Parathyroid adenoma (tissue), 2 donors: ENCODE results near the gene OSBPL5.

Experiments
- H2AFZ ChIP-seq: fragments of 300-600 bp; sonication (generic); one replicate; pipeline ENCODE4 v1.7.0; 2017; ENCODE audit warnings: antibody characterized with exemption, mild to moderate bottlenecking
- H3K27ac ChIP-seq: fragments of 300-600 bp; sonication (generic); one replicate; pipeline ENCODE4 v1.7.0; 2017
- H3K27me3 ChIP-seq: fragments of 300-600 bp; sonication (generic); one replicate; pipeline ENCODE4 v1.7.0; 2017; ENCODE audit warnings: low read length; ENCODE audit not compliant: control insufficient read depth, insufficient read depth
- H3K36me3 ChIP-seq: fragments of 300-600 bp; sonication (generic); one replicate; pipeline ENCODE4 v1.7.0; 2017; ENCODE audit warnings: low read length; ENCODE audit not compliant: control insufficient read depth, insufficient read depth
- H3K4me1 ChIP-seq: fragments of 300-600 bp; sonication (generic); one replicate; pipeline ENCODE4 v1.7.0; 2017; ENCODE audit warnings: control low read depth
- H3K4me2 ChIP-seq: fragments of 300-600 bp; sonication (generic); one replicate; pipeline ENCODE4 v1.7.0; 2017; ENCODE audit warnings: low read length
- H3K4me3 ChIP-seq: fragments of 300-600 bp; sonication (generic); one replicate; pipeline ENCODE4 v1.7.0; 2017; ENCODE audit warnings: low read depth, low read length
- H3K79me2 ChIP-seq: fragments of 300-600 bp; sonication (generic); one replicate; pipeline ENCODE4 v1.7.0; 2017; ENCODE audit warnings: control low read depth
- H3K9ac ChIP-seq: fragments of 300-600 bp; sonication (generic); one replicate; pipeline ENCODE4 v1.7.0; 2017; ENCODE audit warnings: mild to moderate bottlenecking
- H3K9me3 ChIP-seq: fragments of 300-600 bp; sonication (generic); one replicate; pipeline ENCODE4 v1.7.0; 2017; ENCODE audit warnings: low read length; ENCODE audit not compliant: control insufficient read depth
- TF ChIP-seq, protein P1 (sequence below): fragments of 300-600 bp; sonication (generic); IDR thresholded peaks from one replicate; pipeline ENCODE4 v1.7.0; 2017; ENCODE audit warnings: antibody characterized with exemption, mild to moderate bottlenecking
- donor health status: primary hyperparathyroidism.

The OSBPL5 gene

DNA sequence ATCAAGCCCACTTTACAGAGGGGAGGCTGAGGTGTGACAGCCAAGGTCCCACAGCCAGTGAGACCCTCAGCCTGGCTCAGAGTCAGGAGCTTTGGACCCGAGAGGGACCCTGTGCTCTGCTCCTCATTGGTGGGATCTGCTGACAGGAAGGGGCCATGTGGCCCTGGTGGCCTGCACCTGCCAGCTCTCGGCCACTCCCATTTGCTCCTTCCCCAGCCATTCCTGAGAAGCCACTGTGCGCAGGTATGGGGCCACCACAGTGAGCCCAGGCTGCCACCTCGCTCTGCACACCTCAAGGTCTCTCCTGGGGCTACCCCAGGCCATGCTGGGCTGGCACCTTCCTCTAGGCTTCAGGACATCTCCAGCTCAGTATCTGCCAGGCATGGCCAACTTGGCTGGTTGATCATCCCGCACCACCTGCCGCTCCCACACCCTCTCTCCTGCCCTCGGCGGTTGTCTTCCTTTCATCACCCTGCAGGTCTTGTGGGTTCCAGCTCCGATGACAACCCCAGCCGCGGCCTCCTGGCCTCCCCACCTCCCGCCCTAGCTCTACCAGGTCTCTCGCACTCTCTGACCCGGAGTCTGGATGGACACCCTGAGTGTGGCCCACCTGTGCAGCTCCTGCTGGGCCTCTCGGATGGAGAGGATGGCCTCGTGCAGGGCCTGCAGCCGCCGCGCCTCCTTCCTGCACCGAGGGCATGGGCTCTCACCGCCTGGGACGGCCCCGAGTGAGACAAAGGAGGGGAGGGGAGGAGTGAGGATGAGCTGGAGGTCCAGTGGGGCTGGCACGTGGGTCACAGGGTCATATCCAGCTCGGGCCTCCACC lies 75.7 kb downstream of the OSBPL5 start:
- H3K36me3 ChIP-seq, result no peaks in the 10 kb centered on the region
- TF ChIP-seq, protein P1, sequence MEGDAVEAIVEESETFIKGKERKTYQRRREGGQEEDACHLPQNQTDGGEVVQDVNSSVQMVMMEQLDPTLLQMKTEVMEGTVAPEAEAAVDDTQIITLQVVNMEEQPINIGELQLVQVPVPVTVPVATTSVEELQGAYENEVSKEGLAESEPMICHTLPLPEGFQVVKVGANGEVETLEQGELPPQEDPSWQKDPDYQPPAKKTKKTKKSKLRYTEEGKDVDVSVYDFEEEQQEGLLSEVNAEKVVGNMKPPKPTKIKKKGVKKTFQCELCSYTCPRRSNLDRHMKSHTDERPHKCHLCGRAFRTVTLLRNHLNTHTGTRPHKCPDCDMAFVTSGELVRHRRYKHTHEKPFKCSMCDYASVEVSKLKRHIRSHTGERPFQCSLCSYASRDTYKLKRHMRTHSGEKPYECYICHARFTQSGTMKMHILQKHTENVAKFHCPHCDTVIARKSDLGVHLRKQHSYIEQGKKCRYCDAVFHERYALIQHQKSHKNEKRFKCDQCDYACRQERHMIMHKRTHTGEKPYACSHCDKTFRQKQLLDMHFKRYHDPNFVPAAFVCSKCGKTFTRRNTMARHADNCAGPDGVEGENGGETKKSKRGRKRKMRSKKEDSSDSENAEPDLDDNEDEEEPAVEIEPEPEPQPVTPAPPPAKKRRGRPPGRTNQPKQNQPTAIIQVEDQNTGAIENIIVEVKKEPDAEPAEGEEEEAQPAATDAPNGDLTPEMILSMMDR, result no peak
- H3K9me3 ChIP-seq, result no peaks in the 10 kb centered on the region
- H3K4me1 ChIP-seq, result no peaks in the 10 kb centered on the region
- no peak overlapping the region for H3K9ac ChIP-seq
- no peak overlapping the region for H3K27ac ChIP-seq
- H3K4me3 ChIP-seq, result no peak overlapping the region
- no peak overlapping the region for H3K4me2 ChIP-seq
- H3K27me3 ChIP-seq, result no peaks in the 10 kb centered on the region
- no peak overlapping the region for H2AFZ ChIP-seq
- H3K79me2 ChIP-seq, result no peaks in the 10 kb centered on the region

DNA sequence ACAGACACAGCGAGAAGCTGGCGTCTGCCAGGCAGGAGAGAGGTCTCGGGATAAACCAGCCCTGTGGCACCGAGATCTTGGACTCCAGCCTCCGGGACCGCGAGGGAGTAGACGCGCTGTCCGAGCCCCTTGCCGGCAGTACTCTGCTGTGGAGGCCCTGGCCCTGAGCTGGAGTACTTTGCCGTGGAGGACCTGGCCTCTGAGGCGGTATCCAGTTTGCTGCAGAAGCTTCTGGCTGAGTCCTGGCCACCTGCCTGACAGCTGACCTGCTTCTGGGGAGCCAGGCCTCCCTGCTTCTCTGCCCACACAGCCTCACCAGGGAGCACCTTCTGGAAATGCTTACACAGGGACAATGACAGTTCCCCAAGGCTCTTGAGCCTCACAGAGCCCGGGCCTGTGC lies 76.3 kb downstream of the OSBPL5 start:
- no peaks in the 10 kb centered on the region for H3K9me3 ChIP-seq
- no peaks in the 10 kb centered on the region for H3K36me3 ChIP-seq
- H3K79me2 ChIP-seq, result no peaks in the 10 kb centered on the region
- no peak overlapping the region for H3K27ac ChIP-seq
- TF ChIP-seq, protein P1, result no peak
- no peak overlapping the region for H2AFZ ChIP-seq
- no peak overlapping the region for H3K4me2 ChIP-seq
- no peaks in the 10 kb centered on the region for H3K27me3 ChIP-seq
- H3K4me1 ChIP-seq, result no peaks in the 10 kb centered on the region
- no peak overlapping the region for H3K4me3 ChIP-seq
- no peak overlapping the region for H3K9ac ChIP-seq

DNA sequence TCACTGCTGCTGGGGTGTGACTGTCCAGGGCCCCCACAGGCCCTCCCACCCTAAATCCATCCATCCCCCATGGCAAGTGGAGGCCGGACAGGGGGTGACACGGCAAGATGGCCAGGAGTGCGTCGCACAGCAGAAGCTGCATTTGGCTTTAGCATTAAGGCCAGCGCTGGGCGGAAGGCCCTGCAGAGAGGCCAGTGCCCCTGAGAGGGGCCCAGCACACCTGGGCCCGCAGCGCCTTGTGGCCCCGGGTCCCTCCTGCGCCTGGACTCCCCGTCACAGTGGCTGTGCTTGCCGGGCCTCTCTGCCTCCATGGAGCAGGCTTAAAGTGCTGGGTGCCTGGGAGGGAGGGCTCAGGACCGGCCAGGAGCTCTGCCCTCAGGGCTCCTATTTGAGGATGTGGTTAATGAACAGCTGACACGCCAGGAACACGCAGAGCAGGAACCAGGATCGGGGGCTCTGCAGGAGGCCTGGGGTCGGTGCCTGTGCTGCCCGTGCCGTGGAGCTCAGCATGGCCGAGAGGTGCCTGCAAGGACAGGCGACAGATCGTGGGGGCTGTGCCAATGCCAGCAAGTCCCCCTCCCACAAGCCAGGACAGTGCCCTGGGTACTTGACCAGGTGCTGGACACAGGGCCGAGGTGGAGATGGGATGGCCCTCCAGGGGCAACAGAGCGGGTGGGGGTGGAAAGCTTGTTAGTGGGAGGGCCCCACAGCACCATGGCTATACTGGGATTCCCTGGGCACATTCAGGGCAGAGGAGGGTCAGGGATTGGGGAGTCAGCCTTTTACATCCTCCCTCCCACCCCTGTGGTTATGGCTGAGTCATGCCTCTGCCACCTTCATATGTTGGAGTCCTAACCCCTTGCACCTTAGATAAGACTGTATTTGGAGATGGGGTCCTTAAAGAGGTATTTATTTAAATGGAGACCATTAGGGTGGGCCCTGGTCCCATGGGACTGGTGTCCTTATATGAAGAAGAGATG lies 77.0 kb downstream of the OSBPL5 start:
- no peaks in the 10 kb centered on the region for H3K36me3 ChIP-seq
- no peaks in the 10 kb centered on the region for H3K4me1 ChIP-seq
- H3K4me2 ChIP-seq, result no peak overlapping the region
- TF ChIP-seq, protein P1, result no peak
- no peak overlapping the region for H2AFZ ChIP-seq
- no peak overlapping the region for H3K27ac ChIP-seq
- H3K4me3 ChIP-seq, result no peak overlapping the region
- H3K9me3 ChIP-seq, result no peaks in the 10 kb centered on the region
- no peaks in the 10 kb centered on the region for H3K27me3 ChIP-seq
- H3K79me2 ChIP-seq, result no peaks in the 10 kb centered on the region
- H3K9ac ChIP-seq, result no peak overlapping the region

DNA sequence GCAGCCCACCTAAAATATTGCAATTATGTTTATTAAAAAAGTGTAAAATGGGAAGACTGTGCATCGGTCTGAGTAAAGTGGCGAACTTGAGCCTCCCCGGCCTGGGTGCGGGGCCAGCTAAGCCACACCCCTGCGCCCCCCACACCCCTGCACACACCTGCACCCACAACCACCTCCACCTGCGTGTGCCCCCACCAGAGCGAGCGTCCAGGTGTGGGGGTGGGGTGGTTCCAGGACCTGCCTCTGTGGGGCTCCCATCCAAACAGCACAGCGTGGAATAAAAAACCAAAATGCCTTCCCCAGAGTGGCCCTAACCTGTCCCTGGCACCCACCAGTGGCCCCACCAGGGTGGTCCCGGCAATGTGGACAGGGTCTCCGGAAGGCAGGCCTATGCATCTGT lies 77.7 kb downstream of the OSBPL5 start:
- Histone ChIP-seq H3K4me2 (no peak overlapping the region), H3K9ac (no peak overlapping the region), H3K27ac (no peak overlapping the region), H3K36me3 (no peaks in the 10 kb centered on the region), H3K9me3 (no peaks in the 10 kb centered on the region), H3K79me2 (no peaks in the 10 kb centered on the region), H2AFZ (no peak overlapping the region), H3K4me3 (no peak overlapping the region), H3K4me1 (no peaks in the 10 kb centered on the region), H3K27me3 (no peaks in the 10 kb centered on the region)
- TF ChIP-seq, protein P1, result no peak
